Pancreas (tissue), 10 donors: Measurements from ENCODE around the gene TMTC2. TPM values are rescaled to one million over a fixed set of nuclear protein-coding genes. Genes with fewer than 3 reads are reported as not detected.

Source experiments
- ATAC-seq, 4 donors: fragments of 200-7000 bp; cut with Tn5 transposase; one replicate each; pipeline versions ENCODE4 v1.8.0 to v1.9.1; 2020; ENCODE audit warnings: mild to moderate bottlenecking in 4 of 4, moderate library complexity in 4 of 4
- DNase-seq, 6 donors: peaks; one replicate each; pipeline ENCODE4 v3.0.0-alpha.2; 2020
- FAIRE-seq: peaks from 2 replicates; lab custom pipeline; 2012; peaks lifted over from hg19 to GRCh38; lab: Jason Lieb, UNC
- H3K27ac ChIP-seq, 4 donors: fragments of 200-600 bp; sonication (generic); 1 replicate in 3 of 4; 2 replicates in 1 of 4; pipeline versions ENCODE4 v1.5.0 to v1.8.0; 2020
- H3K27me3 ChIP-seq, 4 donors: fragments of 200-600 bp; one replicate each; pipeline ENCODE4 v1.8.0; 2021
- H3K36me3 ChIP-seq, 3 donors: fragments of 200-600 bp; sonication (generic) in 1 of 3; one replicate each; pipeline versions ENCODE4 v1.5.0 to v1.8.0; 2020 to 2021
- H3K4me1 ChIP-seq, 3 donors: fragments of 200-600 bp; one replicate each; pipeline ENCODE4 v1.8.0; 2021
- H3K4me3 ChIP-seq, 4 donors: fragments of 200-600 bp; sonication (generic) in 2 of 4; one replicate each; pipeline versions ENCODE4 v1.5.0 to v1.8.0; 2020 to 2021
- H3K9me3 ChIP-seq, 4 donors: fragments of 200-600 bp; one replicate each; pipeline ENCODE4 v1.8.0; 2021
- CTCF ChIP-seq, 4 donors: fragments of 200-600 bp; sonication (generic) in 3 of 4; IDR thresholded peaks; one replicate each; pipeline versions ENCODE4 v1.5.0 to v1.8.0; 2021; ENCODE audit warnings: antibody characterized with exemption in 4 of 4
- WGBS, 2 donors: extraction: QIAGEN DNeasy Blood & Tissue Kit; methylation state at CpG; one replicate each; pipeline ENCODE4 v1.1.7; 2013; 5-methylcytosine and 5-hydroxymethylcytosine counted together
- intact Hi-C, 3 donors: fragments of 100-400 bp; cut with DNase I; formaldehyde crosslinking; loops; one replicate each; pipeline versions ENCODE4 v1.11.1 to v1.14.2; 2022
- polyA plus RNA-seq, 2 donors: library from polyadenylated mRNA; stranded (reverse); fragments of 200-250 nt; gene quantifications; one replicate each; pipeline ENCODE4 v1.2.3, GENCODE V29; 2013
- total RNA-seq, 6 donors: library from RNA; stranded (reverse); fragmentation: NEBNext Ultra II Directional in 4 of 6; extraction: Animal tissue kit (Norgen Biotek cat#: 25700) in 4 of 6; gene quantifications; one replicate each; pipeline versions ENCODE4 v1.2.1 to v1.2.4, GENCODE V29; 2021 to 2023
- donor health status: healthy with polysubstance abuse.
- donor health status: DM: no; HTN: no; CAD: no; lungs with moderate emphysema.
- donor health status: DM: no; HTN: no; CAD: no.
- donor health status: control.
- donor health status: control.
- donor health status: Bipolar disorder and iron deficiency.
- donor health status: DM: yes; HTN: yes; CAD: no.
- donor health status: DM: no; HTN: no; CAD: no.
- donor health status: DM: no; HTN: no; CAD: no.
- donor health status: DM: yes; HTN: yes; CAD: no.

TMTC2 gene
- total and polyA plus RNA-seq, 8 donors = 5.3 to 14.4 (median 6.4) TPM

GRCh38 chr12:83093426-83093825 lies 406.7 kb downstream of the TMTC2 start:
- Histone ChIP-seq H3K27ac (no peak overlapping the region), H3K27me3 (no peaks in the 10 kb centered on the region), H3K36me3 (no peaks in the 10 kb centered on the region), H3K4me3 (no peak overlapping the region), H3K4me1 (no peaks in the 10 kb centered on the region), H3K9me3 (no peaks in the 10 kb centered on the region)
- intact Hi-C loops = no loop called here
- ATAC-seq = no peak
- TF ChIP-seq CTCF (IDR thresholded peaks at IDR 0.05) = no peak
- no peak for DNase-seq
- FAIRE-seq = no peak
- WGBS, 2 donors = 66 to 74% methylated on average over 1 of the region's 1 CpG

GRCh38 chr12:83097643-83098342 lies 411.1 kb downstream of the TMTC2 start:
- intact Hi-C loops = no loop called here

GRCh38 chr12:83099436-83099835 lies 412.7 kb downstream of the TMTC2 start:
- Histone ChIP-seq H3K36me3 (no peaks in the 10 kb centered on the region), H3K9me3 (no peaks in the 10 kb centered on the region), H3K4me1 (no peaks in the 10 kb centered on the region), H3K4me3 (no peak overlapping the region), H3K27ac (no peak overlapping the region), H3K27me3 (no peaks in the 10 kb centered on the region)
- no peak for FAIRE-seq
- WGBS, 2 donors = 86 to 93% methylated on average over 3 of the region's 3 CpGs
- no peak for ATAC-seq
- no peak for DNase-seq
- TF ChIP-seq CTCF (IDR thresholded peaks at IDR 0.05) = no peak
- intact Hi-C loops = no loop called here

More at GRCh38 chr12:83097643-83098342, 411.1 kb downstream of the TMTC2 start:
- no peak for TF ChIP-seq CTCF (IDR thresholded peaks at IDR 0.05)
- 90 to 92% methylated on average over 5 of the region's 5 CpGs for WGBS, 2 donors
- no peak for ATAC-seq
- DNase-seq = no peak
- Histone ChIP-seq H3K4me3 (no peak overlapping the region), H3K36me3 (no peaks in the 10 kb centered on the region), H3K9me3 (no peaks in the 10 kb centered on the region), H3K27ac (no peak overlapping the region), H3K27me3 (no peaks in the 10 kb centered on the region), H3K4me1 (no peaks in the 10 kb centered on the region)
- FAIRE-seq = no peak

GRCh38 chr12:83102499-83102898 lies 415.8 kb downstream of the TMTC2 start:
- intact Hi-C loops = loop anchor here in 1 of 3 donors (5.0 kb wide), 1 partner anchor 405 kb away; no protein-coding TSS in a partner anchor
- TF ChIP-seq CTCF (IDR thresholded peaks at IDR 0.05) = no peak
- no peak overlapping the region for H3K27ac ChIP-seq
- ATAC-seq (no peak), DNase-seq (no peak), FAIRE-seq (no peak)
- 70 to 78% methylated on average over 2 of the region's 2 CpGs for WGBS, 2 donors
- H3K36me3 ChIP-seq = no peaks in the 10 kb centered on the region
- H3K4me1 ChIP-seq = no peaks in the 10 kb centered on the region
- H3K9me3 ChIP-seq = no peaks in the 10 kb centered on the region
- H3K4me3 ChIP-seq = no peak overlapping the region
- H3K27me3 ChIP-seq = no peaks in the 10 kb centered on the region

- no peaks in the 10 kb centered on the region for H3K9me3 ChIP-seq
- FAIRE-seq (no peak), DNase-seq (no peak), ATAC-seq (no peak)
- intact Hi-C loops = no loop called here
- TF ChIP-seq CTCF (IDR thresholded peaks at IDR 0.05) = no peak
- H3K36me3 ChIP-seq = no peaks in the 10 kb centered on the region
- no peak overlapping the region for H3K4me3 ChIP-seq
- no peaks in the 10 kb centered on the region for H3K4me1 ChIP-seq
- 78 to 83% methylated on average over 1 of the region's 1 CpG for WGBS, 2 donors
- H3K27ac ChIP-seq = no peak overlapping the region
- no peaks in the 10 kb centered on the region for H3K27me3 ChIP-seq
These were observed 420.2 kb downstream of the TMTC2 start for GRCh38 chr12:83106873-83107272.
